ENCODE results near the gene PRR36. TPM values are rescaled to one million over a fixed set of nuclear protein-coding genes. Genes with fewer than 3 reads are reported as not detected.
"Not testable (repeated sequence)": the region's sequence is repeated elsewhere in the genome, so short reads cannot be mapped to it uniquely, and the experiment has no call there.

Gene PRR36
- 0.04 TPM in 1 of 2 replicates, not detected in the other for total RNA-seq (2014; rRNA removed; shearing (Covaris generic))

DNA sequence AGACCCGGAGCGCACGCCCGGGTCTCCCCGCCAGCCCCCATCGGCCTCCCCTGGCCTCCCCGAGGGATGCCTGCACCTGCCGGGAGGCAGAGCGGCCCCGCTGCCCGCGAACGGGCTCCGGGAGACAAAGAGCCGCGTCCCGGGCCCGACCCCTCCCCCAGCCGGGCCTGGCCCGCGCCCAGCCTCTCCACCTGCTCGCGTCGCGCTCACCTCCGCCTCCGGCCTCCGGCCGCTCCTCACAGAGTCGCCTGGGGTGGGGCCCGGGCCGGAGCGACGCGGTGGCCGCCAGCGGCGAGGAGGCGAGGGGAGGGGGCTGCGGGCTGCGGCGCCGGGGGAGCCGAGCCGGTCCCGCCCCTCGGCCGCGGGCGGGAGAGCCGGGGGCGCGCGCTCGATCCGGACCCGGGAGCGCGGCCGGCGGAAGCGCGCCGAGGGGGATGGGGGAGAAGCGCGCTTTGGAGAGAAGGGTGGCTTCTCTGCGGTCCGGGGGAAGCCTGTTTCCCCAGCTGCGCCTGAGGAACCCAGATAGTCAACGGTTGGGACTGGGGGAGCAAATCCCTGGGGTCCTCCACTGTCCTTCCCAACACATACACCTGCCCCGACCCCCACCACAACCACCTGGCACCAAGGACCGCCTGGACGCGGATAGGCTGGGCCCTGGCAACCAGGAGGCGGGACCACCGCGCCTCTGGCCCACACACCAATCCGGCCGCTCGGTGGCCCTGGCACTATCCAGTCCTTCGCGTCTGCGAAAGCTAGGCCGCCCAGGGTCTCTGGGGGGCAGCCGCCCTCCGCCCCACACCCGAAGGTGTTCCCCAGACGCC, at the start of gene PRR36:
TSS of gene PRR36 (minus strand) at position 315 of the 821 bp plus-strand sequence. CDS start 701 bp downstream, outside the sequence.
- no peak for DNase-seq (ENCODE audit: low spot score)

- no peak for DNase-seq (ENCODE audit: low spot score)
These were observed 49.4 kb upstream of the PRR36 start for GRCh38 chr19:7923295-7924191.

DNA sequence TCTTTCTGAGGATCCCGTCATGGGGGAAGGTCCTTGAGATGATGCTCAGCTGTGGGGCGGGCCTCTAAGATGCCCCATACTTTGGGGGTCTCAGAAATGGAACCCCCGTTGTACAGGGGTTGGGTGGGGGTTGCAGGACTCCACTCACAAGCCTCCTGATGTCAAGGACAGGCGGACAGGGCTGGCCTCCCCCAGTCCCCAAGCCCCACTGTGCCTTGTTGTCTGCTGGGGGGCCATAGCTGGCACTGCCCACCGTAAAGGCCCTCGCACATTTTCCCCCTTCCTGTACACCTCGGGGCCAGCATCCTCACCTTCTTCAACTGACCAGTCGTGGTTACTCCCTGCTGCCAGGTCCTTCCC, 48.6 kb upstream of the PRR36 start:
- DNase-seq (ENCODE audit: low spot score), result no peak

DNA sequence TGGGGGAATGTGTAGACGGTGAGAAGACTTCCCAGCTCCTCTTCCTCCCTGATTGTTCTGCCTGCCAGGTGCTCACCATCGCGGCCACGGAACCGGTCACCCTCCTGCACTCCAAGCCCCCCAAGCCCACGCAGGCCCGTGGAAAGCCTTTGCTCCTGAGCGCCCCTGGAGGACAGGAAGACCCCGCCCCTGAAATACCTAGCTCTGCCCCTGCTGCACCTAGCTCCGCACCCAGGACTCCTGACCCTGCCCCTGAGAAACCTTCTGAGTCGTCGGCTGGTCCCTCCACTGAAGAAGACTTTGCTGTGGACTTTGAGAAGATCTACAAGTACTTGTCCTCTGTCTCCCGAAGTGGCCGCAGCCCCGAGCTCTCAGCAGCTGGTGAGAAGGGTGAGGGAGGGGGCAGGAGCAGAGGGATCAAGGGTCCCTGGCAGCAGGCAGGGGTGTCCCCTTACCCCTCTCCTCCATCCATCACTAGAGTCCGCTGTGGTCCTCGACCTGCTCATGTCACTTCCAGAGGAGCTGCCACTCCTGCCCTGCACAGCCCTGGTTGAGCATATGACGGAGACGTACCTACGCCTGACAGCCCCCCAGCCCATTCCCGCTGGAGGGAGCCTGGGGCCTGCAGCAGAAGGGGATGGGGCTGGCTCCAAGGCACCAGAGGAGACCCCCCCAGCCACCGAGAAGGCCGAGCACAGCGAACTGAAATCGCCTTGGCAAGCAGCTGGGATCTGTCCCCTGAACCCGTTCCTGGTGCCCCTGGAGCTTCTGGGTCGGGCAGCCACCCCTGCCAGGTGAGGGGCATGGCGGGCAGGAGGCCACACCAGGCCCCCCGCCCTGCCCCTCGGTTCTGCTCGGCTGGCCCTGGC, 48.0 kb upstream of the PRR36 start:
- DNase-seq (ENCODE audit: low spot score), result no peak

DNA sequence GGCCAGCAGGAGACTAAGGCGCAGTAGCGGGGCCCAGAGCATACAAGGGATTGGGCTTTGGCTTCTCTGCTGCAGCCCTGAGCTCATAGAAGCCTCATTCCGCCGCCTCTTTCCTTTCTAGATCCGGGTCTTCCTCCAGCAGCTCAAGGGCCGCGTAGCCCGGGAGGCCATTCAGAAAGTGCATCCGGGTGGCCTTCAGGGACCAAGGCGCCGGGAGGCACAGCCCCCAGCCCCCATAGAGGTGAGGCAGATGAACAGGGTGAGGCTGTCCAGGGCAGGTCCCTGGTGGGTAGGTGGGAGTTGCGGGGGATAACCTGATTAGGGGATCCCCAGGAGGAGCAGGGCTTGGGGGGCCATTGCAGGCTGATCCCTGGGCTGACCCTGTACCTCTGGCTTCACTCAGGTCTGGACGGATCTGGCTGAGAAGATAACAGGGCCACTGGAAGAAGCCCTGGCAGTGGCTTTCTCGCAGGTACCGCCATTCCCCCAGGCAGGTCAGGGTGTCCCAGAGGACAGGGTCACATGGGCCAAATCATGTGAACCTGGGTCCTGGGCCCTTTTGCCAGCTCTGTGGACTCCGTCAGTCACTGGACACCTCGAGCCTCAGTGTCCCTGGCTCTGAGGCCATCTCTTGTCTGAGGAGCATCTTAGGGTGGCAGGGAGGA, 47.2 kb upstream of the PRR36 start:
- no peak for DNase-seq (ENCODE audit: low spot score)

- DNase-seq (ENCODE audit: low spot score), result peak; percentile 91
These were observed 46.5 kb upstream of the PRR36 start for GRCh38 chr19:7920519-7921301.

DNA sequence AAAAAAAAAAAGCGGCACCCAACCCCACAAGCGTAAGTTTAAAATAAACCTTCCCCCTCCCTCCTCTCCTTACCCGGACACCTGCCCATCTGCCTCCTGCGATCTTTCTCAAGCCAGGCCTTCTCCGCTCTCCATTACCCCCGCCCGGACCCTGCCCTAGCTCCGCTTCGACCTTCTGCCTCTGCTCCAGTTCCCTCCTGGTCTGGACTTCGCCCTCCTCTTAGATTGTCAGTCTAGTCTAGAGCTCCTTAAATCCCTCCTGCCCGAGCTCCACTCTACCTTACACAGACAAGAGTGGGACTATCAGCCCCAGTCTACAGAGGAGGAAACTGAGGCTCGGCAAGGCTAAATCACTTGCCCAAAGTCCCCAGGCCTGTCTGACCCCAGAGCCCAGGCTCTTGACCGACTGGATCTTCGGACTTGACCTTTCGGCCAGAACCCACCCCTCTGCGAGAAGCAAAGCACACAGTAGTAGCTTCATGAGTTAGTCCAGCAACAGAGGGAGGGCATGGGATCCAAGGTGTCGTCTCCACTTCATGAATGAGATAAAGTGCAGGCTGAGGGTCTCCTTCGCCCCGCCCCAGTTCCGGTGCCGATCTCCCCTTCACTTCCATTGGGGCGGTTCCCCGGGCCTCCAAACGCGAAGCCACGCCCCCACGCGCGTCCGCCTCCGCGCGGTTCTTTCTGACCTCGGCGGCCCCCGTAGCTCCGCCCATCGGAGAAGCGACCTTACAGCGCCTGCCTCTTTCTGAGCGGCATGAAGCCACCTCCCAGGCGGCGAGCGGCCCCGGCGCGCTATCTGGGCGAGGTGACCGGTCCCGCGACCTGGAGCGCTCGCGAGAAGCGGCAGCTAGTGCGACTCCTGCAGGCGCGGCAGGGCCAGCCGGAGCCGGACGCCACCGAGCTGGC, 45.7 kb upstream of the PRR36 start, which contains the start of gene SNAPC2:
TSS of gene SNAPC2 (plus strand) at position 729 of the 909 bp plus-strand sequence. CDS start at position 758, 29 bp downstream.
- DNase-seq (ENCODE audit: low spot score), result peak; percentile 94

DNA sequence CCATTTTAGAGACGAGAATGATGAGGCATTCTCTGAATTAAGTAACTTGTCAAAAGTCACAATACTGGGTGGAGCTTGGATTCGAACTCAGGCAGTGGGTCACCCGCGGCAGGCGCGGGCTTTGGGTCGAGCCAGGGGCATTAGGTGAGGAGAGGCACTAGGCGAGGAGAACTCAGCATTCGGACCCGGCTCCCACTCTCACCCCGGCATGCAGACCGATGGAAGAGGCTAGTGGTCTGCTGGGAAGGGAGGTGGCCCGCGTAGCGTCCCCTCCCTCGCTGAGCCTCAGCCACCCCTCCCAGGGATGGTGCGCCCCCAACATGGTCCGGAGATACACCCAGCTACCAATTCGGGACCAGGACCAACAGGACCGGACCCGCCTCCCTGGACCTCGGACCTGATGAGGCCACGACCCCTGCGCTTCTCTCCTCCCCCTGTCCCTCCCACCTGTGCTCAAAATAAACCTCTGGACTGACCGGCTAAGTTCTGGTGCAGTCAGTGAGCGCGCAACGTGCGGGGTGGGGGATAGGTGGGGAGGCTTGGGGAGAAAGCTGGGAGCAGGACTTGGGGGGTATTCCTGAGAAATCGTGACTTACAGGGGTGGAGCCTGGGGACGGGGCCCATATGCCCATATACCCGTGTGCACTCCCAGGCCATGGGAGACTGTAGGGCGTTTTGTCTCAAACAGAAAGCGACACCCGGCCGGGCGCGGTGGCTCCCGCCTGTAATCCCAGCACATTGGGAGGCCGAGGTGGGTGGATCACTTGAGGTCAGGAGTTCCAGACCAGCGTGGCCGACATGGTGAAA, 44.6 kb upstream of the PRR36 start:
- no peak for DNase-seq (ENCODE audit: low spot score)

DNA sequence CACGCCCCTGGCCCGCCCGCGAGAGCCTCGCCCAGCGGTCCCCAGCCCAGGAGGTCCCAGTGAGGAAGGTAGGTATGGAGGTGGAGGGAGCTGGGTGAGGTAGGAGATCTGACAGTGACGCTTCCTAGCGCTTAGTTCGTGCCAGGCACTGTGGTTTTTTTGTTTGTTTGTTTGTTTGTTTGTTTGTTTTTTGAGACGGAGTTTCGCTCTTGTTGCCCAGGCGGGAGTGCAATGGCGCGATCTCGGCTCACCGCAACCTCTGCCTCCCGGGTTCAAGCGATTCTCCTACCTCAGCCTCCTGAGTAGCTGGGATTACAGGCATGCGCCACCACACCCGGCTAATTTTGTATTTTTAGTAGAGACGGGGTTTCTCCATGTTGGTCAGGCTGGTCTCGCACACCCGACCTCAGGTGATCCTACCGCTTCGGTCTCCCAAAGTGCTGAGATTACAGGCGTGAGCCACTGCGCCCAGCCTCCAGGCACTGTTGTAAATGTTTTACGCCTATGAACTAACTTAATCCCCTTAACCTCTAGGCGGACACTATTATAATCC, 43.9 kb upstream of the PRR36 start:
- DNase-seq (ENCODE audit: low spot score), result not testable (repeated sequence)

- no peak for DNase-seq (ENCODE audit: low spot score)
These were observed 43.3 kb upstream of the PRR36 start for GRCh38 chr19:7917267-7918061.

GRCh38 chr19:7916955-7917266, 42.7 kb upstream of the PRR36 start:
- no peak for DNase-seq (ENCODE audit: low spot score)

DNA sequence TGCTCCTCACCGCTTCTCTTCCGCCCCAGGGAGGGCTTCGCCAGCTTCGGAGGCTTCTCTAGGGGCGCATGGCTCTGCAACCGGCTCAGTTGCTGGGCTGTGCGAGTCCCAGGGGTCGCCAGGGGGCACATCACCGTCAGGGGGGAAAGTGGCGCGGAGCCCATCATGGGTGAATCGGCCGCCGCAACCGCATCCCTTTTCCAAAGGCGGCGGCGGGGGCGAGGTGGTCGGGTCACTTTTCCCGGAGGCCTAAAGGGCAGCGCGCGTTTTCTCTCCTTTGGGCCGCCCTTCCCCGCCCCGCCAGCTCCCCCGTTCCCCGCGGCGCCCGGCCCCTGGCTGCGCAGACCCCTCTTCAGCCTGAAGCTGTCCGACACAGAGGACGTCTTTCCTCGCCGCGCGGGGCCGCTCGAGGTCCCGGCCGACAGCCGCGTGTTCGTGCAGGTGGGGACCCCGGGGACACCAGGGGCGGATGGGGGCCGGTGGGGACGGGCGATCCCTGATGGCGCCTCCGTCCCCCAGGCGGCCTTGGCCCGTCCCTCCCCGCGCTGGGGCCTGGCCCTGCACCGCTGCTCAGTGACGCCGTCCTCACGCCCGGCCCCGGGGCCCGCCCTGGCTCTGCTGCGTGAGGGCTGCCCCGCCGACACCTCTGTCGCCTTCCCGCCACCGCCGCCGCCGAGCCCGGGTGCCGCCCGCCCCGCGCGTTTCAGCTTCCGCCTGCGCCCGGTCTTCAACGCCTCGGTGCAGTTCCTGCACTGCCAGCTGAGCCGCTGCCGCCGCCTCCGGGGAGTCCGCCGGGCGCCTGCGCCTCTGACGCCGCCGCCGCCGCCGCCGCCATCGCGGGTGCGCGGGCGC, 42.1 kb upstream of the PRR36 start:
- DNase-seq (ENCODE audit: low spot score), result no peak

GRCh38 chr19:7915250-7916102, 41.3 kb upstream of the PRR36 start:
- no peak for DNase-seq (ENCODE audit: low spot score)

DNA sequence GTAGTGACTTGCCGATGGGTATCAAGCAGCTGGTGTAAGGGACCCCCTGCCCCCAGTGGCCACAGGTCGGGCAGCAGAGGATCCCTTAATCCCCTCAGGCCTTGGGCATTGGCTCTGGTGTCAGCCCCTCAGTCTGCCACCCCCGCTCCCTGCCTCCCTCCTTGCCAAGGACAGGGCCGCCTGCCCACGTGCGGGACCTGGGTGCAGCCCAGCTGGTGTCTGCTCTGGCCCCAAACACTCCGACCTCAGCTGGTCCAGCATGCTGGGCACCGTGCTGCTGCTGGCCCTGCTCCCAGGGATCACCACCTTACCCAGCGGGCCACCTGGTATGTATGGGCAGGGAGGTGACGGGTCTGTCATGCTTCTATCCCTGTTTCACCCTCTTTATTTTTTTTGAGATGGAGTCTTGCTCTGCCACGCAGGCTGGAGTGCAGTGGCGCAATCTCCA, 40.4 kb upstream of the PRR36 start, which contains the start of gene TGFBR3L:
TSS of gene TGFBR3L (plus strand) at position 233 of the 448 bp plus-strand sequence.
- no peak for DNase-seq (ENCODE audit: low spot score)

DNA sequence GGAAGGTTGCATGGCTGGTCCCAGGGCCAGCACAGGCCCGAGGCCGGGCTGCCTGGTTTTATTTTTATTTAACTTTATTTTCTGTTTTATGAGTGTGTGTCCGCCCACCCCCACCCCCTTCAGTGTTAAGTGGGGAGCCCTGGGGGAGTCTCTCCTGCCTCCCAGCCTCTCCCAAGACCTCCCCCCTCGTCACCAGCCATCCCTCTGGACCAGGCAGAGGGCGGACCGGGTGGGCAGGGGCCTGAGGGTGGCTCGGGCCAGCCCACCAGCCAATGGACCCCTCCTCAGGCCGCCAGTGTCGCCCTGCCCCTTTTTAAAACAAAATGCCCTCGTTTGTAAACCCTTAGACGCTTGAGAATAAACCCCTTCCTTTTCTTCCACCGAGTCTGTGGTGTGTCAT, 39.9 kb upstream of the PRR36 start:
- DNase-seq (ENCODE audit: low spot score), result no peak
